ENCODE data around the gene PTPRE.

The PTPRE gene

DNA sequence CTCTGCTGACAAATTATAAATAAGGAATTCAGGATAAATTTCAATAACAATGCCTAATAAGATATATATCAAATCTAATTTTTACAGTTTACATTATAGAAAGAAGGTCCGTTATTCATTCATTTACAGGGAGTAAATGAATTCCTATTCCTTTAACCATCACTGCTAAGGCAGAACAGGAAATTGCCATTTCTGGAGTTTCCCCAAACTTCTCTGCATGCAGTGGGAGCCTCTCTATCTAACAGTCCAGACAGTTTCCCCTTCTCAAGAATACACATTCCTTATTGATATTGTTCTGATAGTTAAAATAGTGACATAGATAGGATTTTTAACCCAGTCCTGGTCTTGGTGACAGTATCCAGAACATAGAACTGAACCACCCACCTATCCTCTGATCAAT lies 195.0 kb downstream of the PTPRE start:
- Histone ChIP-seq H3K4me3 (ENCODE audit: low read length) (no peak overlapping the region), H3K27ac (ENCODE audit: low read depth, low read length) (no peak overlapping the region), H3K36me3 (ENCODE audit: control insufficient read depth, insufficient read depth, low read length) (no peaks in the 10 kb centered on the region), H3K4me1 (ENCODE audit: control insufficient read depth, insufficient read depth, low read length) (no peaks in the 10 kb centered on the region), H3K9ac (ENCODE audit: low read length) (no peak overlapping the region), H3K27me3 (ENCODE audit: control insufficient read depth, insufficient read depth, low read length) (no peaks in the 10 kb centered on the region)

DNA sequence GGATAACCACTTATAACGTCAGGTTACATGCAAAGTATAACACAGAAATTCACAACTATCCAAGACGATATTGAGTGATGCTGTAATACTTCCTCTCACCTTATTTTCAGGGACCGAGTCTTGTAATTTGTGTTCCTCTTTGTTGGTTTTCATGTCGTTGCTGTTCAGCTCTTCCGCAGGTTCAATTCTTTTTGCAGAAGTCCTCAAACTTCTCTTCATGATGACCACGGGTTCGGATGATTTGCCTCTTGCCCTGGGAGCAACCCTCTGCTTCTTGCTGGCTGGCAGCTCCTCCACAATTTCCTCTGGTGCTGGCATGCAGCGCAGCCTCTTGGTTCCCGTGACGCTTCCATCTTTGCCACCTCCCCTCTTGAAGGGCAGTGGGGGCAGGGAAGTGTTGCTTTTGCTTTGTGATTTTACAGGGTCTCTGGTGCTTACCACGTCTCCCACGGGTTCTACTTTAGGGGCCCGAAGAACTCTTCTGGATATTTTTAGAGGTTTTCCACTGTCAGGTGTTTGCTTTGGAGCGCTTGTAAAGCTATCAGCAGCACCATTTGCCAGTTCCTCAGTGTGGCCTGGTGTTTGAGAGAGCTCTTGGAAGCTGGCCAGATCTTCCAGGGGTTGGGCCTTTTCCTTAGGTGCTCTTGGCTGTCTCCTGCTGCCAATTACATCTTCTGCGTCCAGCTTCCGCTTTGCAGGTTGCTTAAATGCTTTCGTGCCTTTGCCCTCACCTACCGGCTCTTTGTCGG lies 195.8 kb downstream of the PTPRE start:
- Histone ChIP-seq H3K9ac (ENCODE audit: low read length) (no peak overlapping the region), H3K4me3 (ENCODE audit: low read length) (no peak overlapping the region), H3K4me1 (ENCODE audit: control insufficient read depth, insufficient read depth, low read length) (no peaks in the 10 kb centered on the region), H3K27me3 (ENCODE audit: control insufficient read depth, insufficient read depth, low read length) (no peaks in the 10 kb centered on the region), H3K27ac (ENCODE audit: low read depth, low read length) (no peak overlapping the region), H3K36me3 (ENCODE audit: control insufficient read depth, insufficient read depth, low read length) (no peaks in the 10 kb centered on the region)

DNA sequence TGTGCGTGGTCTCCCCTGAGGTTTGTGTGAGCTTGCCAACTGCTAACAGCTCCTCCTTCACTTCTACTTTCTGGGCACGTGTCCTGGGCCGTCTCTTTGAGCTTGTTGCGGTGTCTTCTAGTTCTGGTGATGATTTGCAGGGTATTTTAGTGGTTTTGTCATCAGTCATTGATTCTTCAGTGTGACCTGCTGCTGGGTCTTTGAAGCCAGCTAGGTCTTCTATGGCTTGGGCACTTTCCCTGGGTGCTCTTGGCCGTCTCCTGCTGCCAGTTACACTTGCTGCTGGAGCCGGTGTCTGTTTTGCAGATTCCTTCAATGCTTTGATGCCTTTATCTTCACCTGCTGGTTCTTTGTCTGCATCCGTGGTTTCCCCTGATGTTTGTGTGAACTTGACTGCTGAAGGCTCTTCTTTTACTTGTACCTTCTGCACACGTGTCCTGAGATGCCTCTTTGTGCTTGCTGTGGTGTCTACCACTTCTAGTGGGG lies 196.4 kb downstream of the PTPRE start:
- Histone ChIP-seq H3K36me3 (ENCODE audit: control insufficient read depth, insufficient read depth, low read length) (no peaks in the 10 kb centered on the region), H3K4me1 (ENCODE audit: control insufficient read depth, insufficient read depth, low read length) (no peaks in the 10 kb centered on the region), H3K27me3 (ENCODE audit: control insufficient read depth, insufficient read depth, low read length) (no peaks in the 10 kb centered on the region), H3K27ac (ENCODE audit: low read depth, low read length) (no peak overlapping the region), H3K4me3 (ENCODE audit: low read length) (no peak overlapping the region), H3K9ac (ENCODE audit: low read length) (no peak overlapping the region)

DNA sequence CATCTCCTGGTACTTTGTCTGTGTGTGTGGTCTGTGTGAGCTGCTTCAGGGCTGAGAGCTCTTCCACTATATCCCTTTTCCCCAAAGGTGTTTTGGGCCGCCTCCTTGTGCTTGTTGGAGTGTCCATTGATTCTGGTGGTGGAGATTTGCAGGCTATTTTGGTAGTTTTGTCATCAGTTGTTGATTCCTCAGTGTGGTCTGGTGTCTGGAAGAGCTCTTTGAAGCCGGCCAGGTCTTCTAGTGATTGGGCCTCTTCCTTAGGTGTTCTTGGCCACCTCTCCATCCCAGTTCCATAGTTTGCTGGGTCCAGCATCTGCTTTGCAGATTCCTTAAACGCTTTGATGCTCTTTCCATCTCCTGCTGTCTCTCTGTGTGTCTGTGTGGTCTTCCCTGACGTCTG lies 198.5 kb downstream of the PTPRE start:
- Histone ChIP-seq H3K4me3 (ENCODE audit: low read length) (no peak overlapping the region), H3K27ac (ENCODE audit: low read depth, low read length) (no peak overlapping the region), H3K4me1 (ENCODE audit: control insufficient read depth, insufficient read depth, low read length) (no peaks in the 10 kb centered on the region), H3K36me3 (ENCODE audit: control insufficient read depth, insufficient read depth, low read length) (no peaks in the 10 kb centered on the region), H3K27me3 (ENCODE audit: control insufficient read depth, insufficient read depth, low read length) (no peaks in the 10 kb centered on the region), H3K9ac (ENCODE audit: low read length) (no peak overlapping the region)

DNA sequence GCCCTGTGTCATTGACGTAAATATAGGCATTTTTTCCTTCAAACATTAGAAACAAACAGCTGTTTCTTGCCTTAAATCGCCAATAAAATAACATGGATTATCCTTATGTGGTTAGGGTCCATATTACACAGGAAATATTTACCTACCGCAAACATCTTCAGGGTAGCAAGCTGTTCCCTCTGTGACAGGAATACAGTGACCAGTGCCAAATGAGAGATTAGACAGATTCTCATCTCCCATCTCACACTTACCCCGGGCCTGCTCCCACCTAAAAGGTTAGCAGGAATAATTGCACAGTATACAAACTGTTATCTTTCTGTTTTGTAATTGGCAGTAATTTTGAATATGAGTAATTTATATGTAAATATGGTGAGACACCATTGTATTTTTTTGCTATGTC lies 202.8 kb downstream of the PTPRE start:
- no peaks in the 10 kb centered on the region for H3K4me1 ChIP-seq (ENCODE audit: control insufficient read depth, insufficient read depth, low read length)
- no peaks in the 10 kb centered on the region for H3K27me3 ChIP-seq (ENCODE audit: control insufficient read depth, insufficient read depth, low read length)
- H3K27ac ChIP-seq (ENCODE audit: low read depth, low read length) = no peak overlapping the region
- no peaks in the 10 kb centered on the region for H3K36me3 ChIP-seq (ENCODE audit: control insufficient read depth, insufficient read depth, low read length)
- H3K9ac ChIP-seq (ENCODE audit: low read length) = no peak overlapping the region
- no peak overlapping the region for H3K4me3 ChIP-seq (ENCODE audit: low read length)

DNA sequence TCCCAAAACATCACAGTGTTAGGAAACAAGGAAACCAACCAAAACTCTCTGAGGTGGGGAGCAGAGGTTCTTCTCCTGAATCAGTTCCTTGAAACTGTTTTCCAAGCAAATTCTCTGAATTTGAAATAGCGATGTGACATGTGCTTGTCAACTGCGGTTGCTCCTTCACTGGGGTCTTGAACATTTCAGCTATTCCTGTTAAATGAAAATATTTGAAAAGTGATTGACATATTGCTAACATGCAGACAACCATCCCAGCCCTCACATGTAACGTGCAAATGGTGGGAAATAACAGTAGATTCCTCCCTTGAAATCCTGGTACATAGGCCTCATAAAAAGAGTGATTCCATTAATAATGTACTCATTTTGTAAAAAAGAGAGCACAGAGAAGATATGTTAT lies 203.4 kb downstream of the PTPRE start:
- no peaks in the 10 kb centered on the region for H3K4me1 ChIP-seq (ENCODE audit: control insufficient read depth, insufficient read depth, low read length)
- H3K4me3 ChIP-seq (ENCODE audit: low read length) = no peak overlapping the region
- no peak overlapping the region for H3K27ac ChIP-seq (ENCODE audit: low read depth, low read length)
- H3K36me3 ChIP-seq (ENCODE audit: control insufficient read depth, insufficient read depth, low read length) = no peaks in the 10 kb centered on the region
- H3K27me3 ChIP-seq (ENCODE audit: control insufficient read depth, insufficient read depth, low read length) = no peaks in the 10 kb centered on the region
- H3K9ac ChIP-seq (ENCODE audit: low read length) = no peak overlapping the region

DNA sequence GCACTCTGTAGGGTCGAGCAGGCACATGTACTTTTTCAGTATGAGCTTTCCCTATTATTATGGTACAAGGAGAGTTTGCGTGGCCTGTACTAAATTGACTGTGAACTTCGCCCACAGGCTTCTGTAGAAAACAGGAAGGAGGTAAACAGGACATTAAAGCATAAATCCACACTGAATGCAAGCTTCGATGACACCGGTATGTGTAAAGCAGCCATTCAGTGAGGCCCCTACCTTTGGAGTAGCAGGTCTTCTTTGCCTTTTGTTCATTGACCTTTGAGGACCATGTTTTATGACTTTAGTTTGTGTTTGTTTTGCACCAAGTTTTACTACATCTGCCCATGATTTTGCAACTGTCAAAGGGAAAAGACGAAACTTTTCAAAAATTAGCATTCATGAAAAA lies 204.8 kb downstream of the PTPRE start:
- Histone ChIP-seq H3K9ac (ENCODE audit: low read length) (no peak overlapping the region), H3K4me1 (ENCODE audit: control insufficient read depth, insufficient read depth, low read length) (no peaks in the 10 kb centered on the region), H3K4me3 (ENCODE audit: low read length) (no peak overlapping the region), H3K27ac (ENCODE audit: low read depth, low read length) (no peak overlapping the region), H3K27me3 (ENCODE audit: control insufficient read depth, insufficient read depth, low read length) (no peaks in the 10 kb centered on the region), H3K36me3 (ENCODE audit: control insufficient read depth, insufficient read depth, low read length) (no peaks in the 10 kb centered on the region)

DNA sequence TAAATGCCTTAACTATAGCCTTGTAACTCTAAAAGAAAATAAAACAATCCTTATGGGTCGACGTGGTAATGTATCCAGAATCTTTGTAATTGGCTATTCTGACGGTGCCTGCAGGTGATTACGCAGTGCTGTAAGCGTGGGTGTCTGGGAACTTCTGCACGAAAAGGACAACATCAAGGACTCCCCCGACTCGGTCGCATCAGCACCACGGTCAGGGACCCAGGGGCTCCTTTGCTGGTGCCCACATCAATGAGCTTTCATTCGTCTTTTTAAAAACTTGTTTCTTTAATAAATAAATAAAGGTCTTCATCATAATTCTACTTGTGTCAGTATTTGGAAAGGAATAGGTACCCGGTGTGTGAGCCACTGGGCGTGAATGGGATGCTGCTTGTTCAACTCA lies 206.1 kb downstream of the PTPRE start:
- Histone ChIP-seq H3K27me3 (ENCODE audit: control insufficient read depth, insufficient read depth, low read length) (no peaks in the 10 kb centered on the region), H3K9ac (ENCODE audit: low read length) (no peak overlapping the region), H3K36me3 (ENCODE audit: control insufficient read depth, insufficient read depth, low read length) (no peaks in the 10 kb centered on the region), H3K27ac (ENCODE audit: low read depth, low read length) (no peak overlapping the region), H3K4me1 (ENCODE audit: control insufficient read depth, insufficient read depth, low read length) (no peaks in the 10 kb centered on the region), H3K4me3 (ENCODE audit: low read length) (no peak overlapping the region)

DNA sequence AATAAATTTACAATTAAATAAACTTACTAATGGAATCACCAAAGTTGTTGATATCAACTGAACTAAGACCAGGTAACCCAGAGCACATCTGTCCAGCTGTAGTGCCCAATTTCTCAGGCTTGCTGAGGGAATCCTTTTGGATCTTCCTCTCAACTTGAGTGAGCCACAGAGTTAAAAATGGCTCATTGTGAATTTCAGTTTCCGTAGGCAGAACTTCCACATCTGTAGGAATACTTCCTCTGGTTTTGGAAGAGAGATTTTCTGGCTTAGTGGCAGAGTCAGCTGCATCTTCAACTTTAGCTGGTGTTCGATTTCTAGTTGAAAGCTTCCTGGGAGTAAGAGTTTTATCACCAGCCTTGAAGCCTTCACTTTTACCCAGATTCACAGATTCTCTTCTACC lies 208.0 kb downstream of the PTPRE start:
- no peaks in the 10 kb centered on the region for H3K36me3 ChIP-seq (ENCODE audit: control insufficient read depth, insufficient read depth, low read length)
- H3K4me3 ChIP-seq (ENCODE audit: low read length) = no peak overlapping the region
- no peak overlapping the region for H3K9ac ChIP-seq (ENCODE audit: low read length)
- H3K27me3 ChIP-seq (ENCODE audit: control insufficient read depth, insufficient read depth, low read length) = no peaks in the 10 kb centered on the region
- no peaks in the 10 kb centered on the region for H3K4me1 ChIP-seq (ENCODE audit: control insufficient read depth, insufficient read depth, low read length)
- no peak overlapping the region for H3K27ac ChIP-seq (ENCODE audit: low read depth, low read length)

DNA sequence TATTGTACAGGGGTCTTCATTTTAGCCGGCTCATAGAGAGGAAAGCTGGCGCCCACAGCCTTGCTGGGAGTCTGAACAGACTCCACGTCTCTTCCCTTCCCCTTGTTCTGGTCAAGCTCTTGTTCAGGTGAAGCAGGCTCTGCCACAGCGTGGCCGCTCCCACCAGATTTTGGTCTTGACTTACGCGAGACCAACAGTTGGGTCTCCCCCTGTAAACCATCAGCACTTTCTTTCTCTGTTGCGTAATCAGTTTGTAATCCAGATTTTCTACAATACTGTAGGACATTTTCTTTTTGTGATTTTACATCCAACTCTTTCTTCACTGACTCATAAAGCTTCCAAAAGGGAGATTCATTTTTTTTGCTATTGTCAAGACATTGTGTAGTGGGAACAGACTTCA lies 208.5 kb downstream of the PTPRE start:
- H3K9ac ChIP-seq (ENCODE audit: low read length) = no peak overlapping the region
- H3K4me3 ChIP-seq (ENCODE audit: low read length) = no peak overlapping the region
- no peak overlapping the region for H3K27ac ChIP-seq (ENCODE audit: low read depth, low read length)
- H3K36me3 ChIP-seq (ENCODE audit: control insufficient read depth, insufficient read depth, low read length) = no peaks in the 10 kb centered on the region
- H3K4me1 ChIP-seq (ENCODE audit: control insufficient read depth, insufficient read depth, low read length) = no peaks in the 10 kb centered on the region
- H3K27me3 ChIP-seq (ENCODE audit: control insufficient read depth, insufficient read depth, low read length) = no peaks in the 10 kb centered on the region

DNA sequence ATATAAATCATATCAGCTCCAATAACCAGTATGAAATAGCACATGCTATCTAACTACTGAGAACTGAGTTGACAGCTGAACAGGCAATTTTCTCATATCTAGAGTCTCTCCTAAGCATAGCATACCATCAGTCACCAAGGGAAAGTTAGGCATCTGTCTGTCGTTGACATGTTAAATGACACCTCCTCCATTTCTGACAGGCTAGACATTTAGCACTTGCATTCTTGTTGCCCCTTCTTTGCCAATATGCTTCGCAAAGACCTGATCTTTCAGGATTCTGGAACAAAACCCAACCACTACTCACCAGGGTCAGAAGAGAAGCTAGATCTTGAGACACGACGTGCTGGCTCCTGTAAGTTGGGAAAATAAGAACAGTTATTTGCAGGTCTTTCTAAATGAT lies 209.3 kb downstream of the PTPRE start:
- H3K4me1 ChIP-seq (ENCODE audit: control insufficient read depth, insufficient read depth, low read length) = no peaks in the 10 kb centered on the region
- no peak overlapping the region for H3K9ac ChIP-seq (ENCODE audit: low read length)
- H3K36me3 ChIP-seq (ENCODE audit: control insufficient read depth, insufficient read depth, low read length) = no peaks in the 10 kb centered on the region
- H3K27me3 ChIP-seq (ENCODE audit: control insufficient read depth, insufficient read depth, low read length) = no peaks in the 10 kb centered on the region
- no peak overlapping the region for H3K4me3 ChIP-seq (ENCODE audit: low read length)
- H3K27ac ChIP-seq (ENCODE audit: low read depth, low read length) = no peak overlapping the region

DNA sequence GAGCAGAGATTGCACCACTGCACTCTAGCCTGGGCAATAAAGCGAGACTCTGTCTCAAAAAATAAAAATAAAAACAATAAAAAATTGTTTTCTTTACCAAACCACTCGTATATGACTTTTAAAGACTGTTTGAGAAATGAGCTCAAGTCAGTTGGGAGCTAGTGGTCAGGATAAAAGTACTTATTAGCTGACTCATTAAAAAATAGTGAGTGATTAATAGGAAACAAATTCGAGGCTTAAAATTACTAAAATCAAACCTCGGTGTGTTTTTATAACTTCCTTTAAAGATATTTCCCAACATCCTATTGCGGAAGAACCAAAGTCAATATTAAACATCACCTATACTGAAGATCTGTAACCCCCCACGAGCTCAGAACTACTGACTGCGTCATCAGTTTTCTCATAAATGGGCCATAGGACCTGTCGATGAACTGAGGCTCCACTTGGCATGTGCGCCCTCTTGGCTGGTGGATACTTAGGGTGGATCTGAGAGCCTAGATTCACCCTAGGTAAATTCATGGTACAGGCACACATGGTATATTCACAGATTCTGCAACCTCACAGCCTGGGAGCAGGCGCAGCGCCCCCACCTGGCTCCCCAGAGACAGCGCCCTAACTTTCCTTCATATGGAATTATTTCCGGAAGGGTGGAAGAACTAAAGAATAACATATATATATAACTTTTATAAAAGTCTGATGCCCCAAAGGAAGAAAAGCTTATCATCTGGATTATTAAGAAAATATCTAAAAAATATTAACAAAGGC lies 210.1 kb downstream of the PTPRE start:
- no peak overlapping the region for H3K27ac ChIP-seq (ENCODE audit: low read depth, low read length)
- no peaks in the 10 kb centered on the region for H3K4me1 ChIP-seq (ENCODE audit: control insufficient read depth, insufficient read depth, low read length)
- H3K4me3 ChIP-seq (ENCODE audit: low read length) = no peak overlapping the region
- no peaks in the 10 kb centered on the region for H3K36me3 ChIP-seq (ENCODE audit: control insufficient read depth, insufficient read depth, low read length)
- no peaks in the 10 kb centered on the region for H3K27me3 ChIP-seq (ENCODE audit: control insufficient read depth, insufficient read depth, low read length)
- H3K9ac ChIP-seq (ENCODE audit: low read length) = no peak overlapping the region
